SW 1271 (cell line): ENCODE data around the gene DNAH9.
"Not testable (repeated sequence)": the region's sequence is repeated elsewhere in the genome, so short reads cannot be mapped to it uniquely, and the experiment has no call there.

Experiments
- DNase-seq, 2 experiments: peaks; one replicate each; lab custom pipeline; 2025; lab: John Stamatoyannopoulos, UW

DNAH9 gene

GRCh38 chr17:11917415-11917814 lies 319.1 kb downstream of the DNAH9 start:
- DNase-seq, result no peak

- no peak for DNase-seq
These were observed 323.0 kb downstream of the DNAH9 start for GRCh38 chr17:11921296-11921695.

- DNase-seq, result no peak
These were observed 324.4 kb downstream of the DNAH9 start for GRCh38 chr17:11922638-11923037.

GRCh38 chr17:11924076-11924475 lies 325.8 kb downstream of the DNAH9 start:
- no peak for DNase-seq

- DNase-seq, result no peak
These were observed 327.2 kb downstream of the DNAH9 start for GRCh38 chr17:11925262-11926021.

- no peak for DNase-seq
These were observed 330.2 kb downstream of the DNAH9 start for GRCh38 chr17:11928436-11928835.

- DNase-seq, result no peak
These were observed 334.1 kb downstream of the DNAH9 start for GRCh38 chr17:11932337-11932898.

GRCh38 chr17:11935734-11936406 lies 337.6 kb downstream of the DNAH9 start:
- peak; percentile 5 to 26 for DNase-seq

GRCh38 chr17:11940904-11941303 lies 342.6 kb downstream of the DNAH9 start:
- DNase-seq, result no peak

- not testable (repeated sequence) for DNase-seq
These were observed 344.8 kb downstream of the DNAH9 start for GRCh38 chr17:11943086-11943485.

GRCh38 chr17:11943759-11944347 lies 345.6 kb downstream of the DNAH9 start:
- no peak for DNase-seq

- no peak for DNase-seq
These were observed 346.3 kb downstream of the DNAH9 start for GRCh38 chr17:11944587-11944986.

- DNase-seq, result no peak
These were observed 350.5 kb downstream of the DNAH9 start for GRCh38 chr17:11948789-11949188.

- not testable (repeated sequence) for DNase-seq
These were observed 351.3 kb downstream of the DNAH9 start for GRCh38 chr17:11949571-11949970.

GRCh38 chr17:11950771-11951519 lies 352.7 kb downstream of the DNAH9 start:
- DNase-seq, result no peak

- no peak for DNase-seq
These were observed 354.3 kb downstream of the DNAH9 start for GRCh38 chr17:11952610-11953009.

- no peak for DNase-seq
These were observed 355.7 kb downstream of the DNAH9 start for GRCh38 chr17:11953924-11954323.

GRCh38 chr17:11954936-11955335 lies 356.7 kb downstream of the DNAH9 start:
- DNase-seq, result no peak

GRCh38 chr17:11969565-11969964 lies 371.3 kb downstream of the DNAH9 start:
- no peak for DNase-seq

GRCh38 chr17:11972741-11973140 lies 374.5 kb downstream of the DNAH9 start:
- not testable (repeated sequence) for DNase-seq

GRCh38 chr17:11979795-11980194 lies 381.5 kb downstream of the DNAH9 start:
- DNase-seq, result no peak

- no peak for DNase-seq
These were observed 382.5 kb downstream of the DNAH9 start for GRCh38 chr17:11980813-11981212.
